SK-N-SH (cell line): ENCODE measurements around the gene SMNDC1. TPM values are rescaled to one million over a fixed set of nuclear protein-coding genes. Genes with fewer than 3 reads are reported as not detected.

Experiments used
- CTCF ChIA-PET: fragments of 300-600, 350-600 bp; formaldehyde crosslinking; extraction: SDS; loops from one replicate; lab custom pipeline; 2021; lab: Yijun Ruan, JAX
- POLR2A ChIA-PET: fragments of 350-600 bp; sonication (Branson Sonifier 250); formaldehyde crosslinking; extraction: SDS; loops from one replicate; lab custom pipeline; 2020; ENCODE audit warnings: antibody characterized with exemption, inconsistent platforms; lab: Yijun Ruan, JAX
- DNase-seq: peaks from one replicate; pipeline ENCODE4 v3.0.0; 2012
- H2AFZ ChIP-seq: fragments of 200-600 bp; sonication (generic); 2 replicates; pipeline ENCODE4 v1.8.1; 2016; ENCODE audit warnings: antibody characterized with exemption, mild to moderate bottlenecking, low read depth
- H3F3A ChIP-seq: fragments of 200-600 bp; sonication (generic); replicated peaks from 2 replicates; pipeline ENCODE3; 2016; ENCODE audit warnings: antibody characterized with exemption, mild to moderate bottlenecking; ENCODE audit not compliant: insufficient read depth
- H3K27ac ChIP-seq, 2 experiments: fragments of 200-500 bp in 1 of 2; fragments of 200-600 bp in 1 of 2; sonication (Bioruptor generic) in 1 of 2; sonication (generic), shearing (Covaris generic) in 1 of 2; 2 replicates each; pipeline versions ENCODE4 v1.5.1 to v1.6.1; 2014 to 2016; ENCODE audit warnings: low read depth in 2 of 2, inconsistent platforms in 1 of 2, low read length in 1 of 2, mild to moderate bottlenecking in 1 of 2, mixed read lengths in 1 of 2
- H3K27me3 ChIP-seq: fragments of 200-600 bp; sonication (generic), shearing (Covaris generic); 2 replicates; pipeline ENCODE4 v1.6.1; 2016; ENCODE audit warnings: mixed run types; ENCODE audit not compliant: insufficient read depth
- H3K36me3 ChIP-seq, 2 experiments: fragments of 200-500 bp in 1 of 2; fragments of 200-600 bp in 1 of 2; sonication (Bioruptor generic) in 1 of 2; sonication (generic) in 1 of 2; replicated peaks in 1 of 2; 2 replicates each; pipeline versions ENCODE3 to v1.5.1; 2014 to 2016; ENCODE audit warnings: low read length in 1 of 2, mild to moderate bottlenecking in 1 of 2; ENCODE audit not compliant: insufficient read depth in 2 of 2, control insufficient read depth in 1 of 2
- H3K4me1 ChIP-seq, 2 experiments: fragments of 200-500 bp in 1 of 2; fragments of 200-600 bp in 1 of 2; sonication (Bioruptor generic) in 1 of 2; sonication (generic), shearing (Covaris generic) in 1 of 2; 2 replicates each; pipeline versions ENCODE4 v1.5.1 to v1.6.1; 2014 to 2016; ENCODE audit warnings: low read depth in 1 of 2, low read length in 1 of 2, mixed run types in 1 of 2; ENCODE audit not compliant: insufficient read depth in 2 of 2, control insufficient read depth in 1 of 2
- H3K4me2 ChIP-seq: fragments of 200-600 bp; sonication (generic), shearing (Covaris generic); 2 replicates; pipeline ENCODE4 v1.6.1; 2017; ENCODE audit warnings: mixed run types
- H3K4me3 ChIP-seq, 2 experiments: fragments of 200-500 bp in 1 of 2; fragments of 200-600 bp in 1 of 2; sonication (Bioruptor generic) in 1 of 2; sonication (generic), shearing (Covaris generic) in 1 of 2; 2 replicates each; pipeline versions ENCODE4 v1.5.1 to v1.8.1; 2014 to 2016; ENCODE audit warnings: low read depth in 2 of 2, inconsistent platforms in 1 of 2, low read length in 1 of 2, mild to moderate bottlenecking in 1 of 2, mixed read lengths in 1 of 2, moderate library complexity in 1 of 2
- H3K79me2 ChIP-seq: fragments of 200-600 bp; sonication (generic); 2 replicates; pipeline ENCODE4 v1.8.1; 2017; ENCODE audit warnings: mild to moderate bottlenecking; ENCODE audit not compliant: insufficient read depth
- H3K9ac ChIP-seq: fragments of 200-600 bp; sonication (generic); 2 replicates; pipeline ENCODE4 v1.6.1; 2017; ENCODE audit warnings: mixed run types
- H3K9me2 ChIP-seq: fragments of 200-600 bp; sonication (generic); 2 replicates; pipeline ENCODE4 v1.6.1; 2017; ENCODE audit warnings: mixed run types
- H3K9me3 ChIP-seq: fragments of 200-600 bp; sonication (generic); 2 replicates; pipeline ENCODE4 v1.6.1; 2017; ENCODE audit warnings: mixed run types, mild to moderate bottlenecking, moderate library complexity
- H4K20me1 ChIP-seq: fragments of 200-600 bp; sonication (generic); 2 replicates; pipeline ENCODE4 v1.6.1; 2017; ENCODE audit warnings: mild to moderate bottlenecking, mixed run types; ENCODE audit not compliant: insufficient read depth
- CHD2 ChIP-seq: fragments of 150-350 bp; IDR thresholded peaks from 2 replicates; pipeline ENCODE4 v1.6.1; 2018; ENCODE audit warnings: low read length; ENCODE audit not compliant: partially characterized antibody
- ELF1 ChIP-seq: IDR thresholded peaks from 2 replicates; pipeline ENCODE4 v1.4.0; 2012
- FOSL2 ChIP-seq: IDR thresholded peaks from 2 replicates; pipeline ENCODE4 v1.4.0; 2012; ENCODE audit warnings: low read depth, mild to moderate bottlenecking, moderate library complexity, borderline replicate concordance
- FOXM1 ChIP-seq: IDR thresholded peaks from 2 replicates; pipeline ENCODE4 v1.4.0; 2012; ENCODE audit warnings: low read depth, mild to moderate bottlenecking
- GATA2 ChIP-seq: sonication (generic); formaldehyde crosslinking; IDR thresholded peaks from 2 replicates; pipeline ENCODE4 v1.5.0; 2020; ENCODE audit warnings: mild to moderate bottlenecking, missing genetic modification reagents
- MXI1 ChIP-seq: IDR thresholded peaks from 2 replicates; pipeline ENCODE4 v1.6.1; 2012; ENCODE audit warnings: mild to moderate bottlenecking, low read depth, low read length, improper control_type of control experiment
- NFIC ChIP-seq: IDR thresholded peaks from 2 replicates; pipeline ENCODE4 v1.4.0; 2012; ENCODE audit warnings: borderline replicate concordance
- NRF1 ChIP-seq: IDR thresholded peaks from 2 replicates; pipeline ENCODE4 v1.6.1; 2012; ENCODE audit warnings: low read depth, mild to moderate bottlenecking, low read length
- POLR2AphosphoS5 ChIP-seq: IDR thresholded peaks from 2 replicates; pipeline ENCODE4 v1.6.1; 2012; ENCODE audit warnings: low read depth, low read length
- RAD21 ChIP-seq: IDR thresholded peaks from 2 replicates; pipeline ENCODE4 v1.6.1; 2012; ENCODE audit warnings: mild to moderate bottlenecking, low read length
- RFX5 ChIP-seq: IDR thresholded peaks from 2 replicates; pipeline ENCODE4 v1.6.1; 2012; ENCODE audit warnings: mild to moderate bottlenecking, improper control_type of control experiment, low read length
- SIN3A ChIP-seq: IDR thresholded peaks from 2 replicates; pipeline ENCODE4 v1.6.1; 2012; ENCODE audit warnings: low read depth, mild to moderate bottlenecking, low read length, moderate library complexity, borderline replicate concordance
- SMC3 ChIP-seq: IDR thresholded peaks from 2 replicates; pipeline ENCODE4 v1.6.1; 2012; ENCODE audit warnings: low read depth, low read length, improper control_type of control experiment
- TCF12 ChIP-seq: IDR thresholded peaks from 2 replicates; pipeline ENCODE4 v1.4.0; 2012
- TEAD4 ChIP-seq: IDR thresholded peaks from 2 replicates; pipeline ENCODE4 v1.4.0; 2012; ENCODE audit warnings: mild to moderate bottlenecking, borderline replicate concordance; ENCODE audit not compliant: insufficient read depth
- YY1 ChIP-seq: IDR thresholded peaks from 2 replicates; pipeline ENCODE4 v1.4.0; 2012; ENCODE audit warnings: low read depth, mild to moderate bottlenecking
- WGBS: methylation state at CpG from one replicate; pipeline ENCODE4 v1.1.6; 2017; ENCODE audit warnings: low lambda C conversion rate; 5-methylcytosine and 5-hydroxymethylcytosine counted together
- polyA plus RNA-seq, 3 experiments: library from polyadenylated mRNA; depleted of rRNA; stranded (reverse); fragments of >200 nt; gene quantifications; 2 replicates each; pipeline ENCODE4 v1.2.3, GENCODE V29; 2012
- TF ChIP-seq, protein P1 (sequence below): IDR thresholded peaks from 2 replicates; pipeline ENCODE4; 2012
- TF ChIP-seq, protein P2 (sequence below): IDR thresholded peaks from 2 replicates; pipeline ENCODE4 v1.4.0; 2012; ENCODE audit warnings: low read depth, borderline replicate concordance
- TF ChIP-seq, protein P3 (sequence below): IDR thresholded peaks from 2 replicates; pipeline ENCODE4 v1.4.0; 2012; ENCODE audit warnings: low read depth, borderline replicate concordance
- TF ChIP-seq, protein P4 (sequence below): IDR thresholded peaks from 2 replicates; pipeline ENCODE4 v1.4.0; 2012; ENCODE audit warnings: low read depth

SMNDC1 gene
- polyA plus RNA-seq, 1 of the 3 experiments (the other 2 are of a cell fraction): 13.3 TPM

DNA sequence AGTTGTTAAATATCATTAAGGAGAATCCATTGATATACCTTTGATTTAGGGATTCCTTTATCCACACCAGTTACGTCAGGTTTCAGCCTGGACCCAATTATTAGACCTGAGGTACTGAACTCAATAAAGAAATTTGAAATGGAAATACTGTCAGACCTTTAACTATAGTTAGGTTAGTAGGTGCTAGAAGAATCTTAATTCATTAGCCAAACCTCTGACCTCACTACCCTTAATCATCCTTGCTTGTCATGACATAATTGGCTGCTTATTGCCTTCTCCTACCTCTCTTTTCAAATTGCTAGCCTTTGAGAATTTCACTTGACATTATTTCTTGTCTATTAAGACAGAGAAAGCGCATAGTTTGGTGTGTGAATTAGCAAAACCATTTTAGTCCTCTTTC lies 27.1 kb downstream of the SMNDC1 start (continued):
- TF ChIP-seq, protein P1, sequence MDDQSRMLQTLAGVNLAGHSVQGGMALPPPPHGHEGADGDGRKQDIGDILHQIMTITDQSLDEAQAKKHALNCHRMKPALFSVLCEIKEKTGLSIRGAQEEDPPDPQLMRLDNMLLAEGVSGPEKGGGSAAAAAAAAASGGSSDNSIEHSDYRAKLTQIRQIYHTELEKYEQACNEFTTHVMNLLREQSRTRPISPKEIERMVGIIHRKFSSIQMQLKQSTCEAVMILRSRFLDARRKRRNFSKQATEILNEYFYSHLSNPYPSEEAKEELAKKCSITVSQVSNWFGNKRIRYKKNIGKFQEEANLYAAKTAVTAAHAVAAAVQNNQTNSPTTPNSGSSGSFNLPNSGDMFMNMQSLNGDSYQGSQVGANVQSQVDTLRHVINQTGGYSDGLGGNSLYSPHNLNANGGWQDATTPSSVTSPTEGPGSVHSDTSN: no peak
- TF ChIP-seq TEAD4 (no peak), ELF1 (no peak)

DNA sequence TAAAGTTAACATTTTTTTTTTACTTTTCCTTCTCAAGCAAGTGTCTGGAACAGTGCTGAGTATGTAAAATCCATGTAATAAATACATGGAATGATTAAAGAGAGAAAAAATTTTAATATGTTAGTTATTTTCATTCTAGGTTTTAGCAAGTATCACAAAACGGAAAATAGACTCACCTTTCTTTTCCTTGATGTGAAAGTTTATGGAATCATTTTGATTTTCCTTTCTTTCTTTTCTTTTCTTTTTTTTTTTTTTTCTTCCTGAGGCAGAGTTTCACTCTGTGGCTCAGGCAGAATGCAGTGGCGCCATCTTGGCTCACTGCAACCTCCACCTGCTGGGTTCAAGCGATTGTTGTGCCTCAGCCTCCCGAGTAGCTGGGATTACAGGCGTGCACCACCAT lies 28.1 kb downstream of the SMNDC1 start:
- ChIA-PET POLR2A (no interaction called here), CTCF (interaction anchor here (1.0 kb wide), 1 partner anchor 138 kb away, joined by 5 read pairs; no protein-coding TSS in a partner anchor)
- Histone ChIP-seq H3K9me3 (no peaks in the 10 kb centered on the region), H3K79me2 (no peaks in the 10 kb centered on the region; the same call in 1 of the 2 replicates), H3K36me3 (peaks cover 4 to 15% of the 10 kb centered on the region in 2 experiments), H3K27me3 (no peaks in the 10 kb centered on the region), H3F3A (peaks cover 3% of the 10 kb centered on the region), H4K20me1 (no peaks in the 10 kb centered on the region), H3K4me2 (no peak overlapping the region), H3K27ac (no peak overlapping the region), H3K9ac (no peak overlapping the region), H2AFZ (no peak overlapping the region), H3K4me3 (no peak overlapping the region), H3K4me1 (peaks cover 4 to 5% of the 10 kb centered on the region in 2 experiments; a peak in 2 of 4 replicates), H3K9me2 (no peaks in the 10 kb centered on the region)
- WGBS: 98% methylated on average over 5 of the region's 5 CpGs
- no peak for TF ChIP-seq YY1
- no peak for TF ChIP-seq RFX5
- no peak for TF ChIP-seq FOSL2
- no peak for TF ChIP-seq FOXM1
- no peak for TF ChIP-seq RAD21
- no peak for TF ChIP-seq NRF1
- no peak for TF ChIP-seq NFIC
- TF ChIP-seq, protein P1: no peak
- TF ChIP-seq ELF1: no peak
- TF ChIP-seq, protein P2, sequence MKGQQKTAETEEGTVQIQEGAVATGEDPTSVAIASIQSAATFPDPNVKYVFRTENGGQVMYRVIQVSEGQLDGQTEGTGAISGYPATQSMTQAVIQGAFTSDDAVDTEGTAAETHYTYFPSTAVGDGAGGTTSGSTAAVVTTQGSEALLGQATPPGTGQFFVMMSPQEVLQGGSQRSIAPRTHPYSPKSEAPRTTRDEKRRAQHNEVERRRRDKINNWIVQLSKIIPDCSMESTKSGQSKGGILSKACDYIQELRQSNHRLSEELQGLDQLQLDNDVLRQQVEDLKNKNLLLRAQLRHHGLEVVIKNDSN: no peak
- no peak for TF ChIP-seq GATA2 (CRISPR knock-in tag)
- TF ChIP-seq TCF12: no peak
- TF ChIP-seq, protein P3, sequence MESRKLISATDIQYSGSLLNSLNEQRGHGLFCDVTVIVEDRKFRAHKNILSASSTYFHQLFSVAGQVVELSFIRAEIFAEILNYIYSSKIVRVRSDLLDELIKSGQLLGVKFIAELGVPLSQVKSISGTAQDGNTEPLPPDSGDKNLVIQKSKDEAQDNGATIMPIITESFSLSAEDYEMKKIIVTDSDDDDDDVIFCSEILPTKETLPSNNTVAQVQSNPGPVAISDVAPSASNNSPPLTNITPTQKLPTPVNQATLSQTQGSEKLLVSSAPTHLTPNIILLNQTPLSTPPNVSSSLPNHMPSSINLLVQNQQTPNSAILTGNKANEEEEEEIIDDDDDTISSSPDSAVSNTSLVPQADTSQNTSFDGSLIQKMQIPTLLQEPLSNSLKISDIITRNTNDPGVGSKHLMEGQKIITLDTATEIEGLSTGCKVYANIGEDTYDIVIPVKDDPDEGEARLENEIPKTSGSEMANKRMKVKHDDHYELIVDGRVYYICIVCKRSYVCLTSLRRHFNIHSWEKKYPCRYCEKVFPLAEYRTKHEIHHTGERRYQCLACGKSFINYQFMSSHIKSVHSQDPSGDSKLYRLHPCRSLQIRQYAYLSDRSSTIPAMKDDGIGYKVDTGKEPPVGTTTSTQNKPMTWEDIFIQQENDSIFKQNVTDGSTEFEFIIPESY: no peak
- no peak for TF ChIP-seq SMC3
- TF ChIP-seq POLR2AphosphoS5: no peak
- TF ChIP-seq CHD2: no peak
- no peak for TF ChIP-seq SIN3A
- no peak for TF ChIP-seq TEAD4
- TF ChIP-seq MXI1: no peak
- TF ChIP-seq, protein P4, sequence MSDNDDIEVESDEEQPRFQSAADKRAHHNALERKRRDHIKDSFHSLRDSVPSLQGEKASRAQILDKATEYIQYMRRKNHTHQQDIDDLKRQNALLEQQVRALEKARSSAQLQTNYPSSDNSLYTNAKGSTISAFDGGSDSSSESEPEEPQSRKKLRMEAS: no peak
- DNase-seq: no peak
